Upper lobe of right lung (tissue), 1 donor: ENCODE results near the gene NCAPG2. TPM values are rescaled to one million over a fixed set of nuclear protein-coding genes. Genes with fewer than 3 reads are reported as not detected.

Experiments
- ATAC-seq: fragments of 200-7000 bp; cut with Tn5 transposase; one replicate; pipeline ENCODE4 v1.9.1; 2020; ENCODE audit warnings: mild to moderate bottlenecking, moderate library complexity
- DNase-seq: peaks from one replicate; pipeline ENCODE4 v3.0.0-alpha.2; 2020
- H3K27ac ChIP-seq: fragments of 200-600 bp; one replicate; pipeline ENCODE4 v1.8.0; 2022
- H3K27me3 ChIP-seq: fragments of 200-600 bp; one replicate; pipeline ENCODE4 v1.8.0; 2022; ENCODE audit warnings: mild to moderate bottlenecking
- H3K36me3 ChIP-seq: fragments of 200-600 bp; one replicate; pipeline ENCODE4 v1.8.0; 2022
- H3K4me1 ChIP-seq: fragments of 200-600 bp; one replicate; pipeline ENCODE4 v1.8.0; 2022
- H3K4me3 ChIP-seq: fragments of 200-600 bp; one replicate; pipeline ENCODE4 v1.8.0; 2022; ENCODE audit warnings: mild to moderate bottlenecking
- H3K9me3 ChIP-seq: fragments of 200-600 bp; one replicate; pipeline ENCODE4 v1.8.0; 2022
- intact Hi-C: fragments of 100-400 bp; cut with DNase I; formaldehyde crosslinking; loops from one replicate; pipeline ENCODE4 v1.11.0; 2022
- total RNA-seq: library from RNA; stranded (reverse); fragmentation: NEBNext Ultra II Directional; extraction: Animal tissue kit (Norgen Biotek cat#: 25700); gene quantifications from one replicate; pipeline ENCODE4 v1.2.1, GENCODE V29; 2021
- TF ChIP-seq, protein P1 (sequence below): fragments of 200-600 bp; IDR thresholded peaks from one replicate; pipeline ENCODE4 v1.8.0; 2022; ENCODE audit warnings: antibody characterized with exemption
- donor health status: DM: no; HTN: yes; CAD: no; lungs with severe emphysema.

Gene NCAPG2
- total RNA-seq, 1 donor from 2014 or later = 6.5 TPM

DNA sequence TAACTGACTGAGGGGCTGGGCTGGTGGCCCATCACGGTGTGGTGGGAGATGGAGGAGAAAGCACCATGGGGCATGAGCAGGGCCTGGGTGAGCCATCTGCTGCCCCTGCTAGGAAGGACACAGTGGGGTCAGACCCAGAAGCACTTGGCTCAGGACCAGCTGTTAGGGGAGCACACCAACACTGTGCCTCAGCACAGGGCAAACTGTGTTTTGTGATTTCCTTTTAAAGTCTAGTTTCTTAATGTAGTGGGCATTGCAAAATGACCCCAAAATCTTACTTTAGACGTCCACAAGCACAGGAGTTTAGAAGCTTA lies 41.2 kb downstream of the NCAPG2 start:
- intact Hi-C loops = no loop called here
- peak; percentile 9 for ATAC-seq
- no peaks in the 10 kb centered on the region for H3K4me1 ChIP-seq

DNA sequence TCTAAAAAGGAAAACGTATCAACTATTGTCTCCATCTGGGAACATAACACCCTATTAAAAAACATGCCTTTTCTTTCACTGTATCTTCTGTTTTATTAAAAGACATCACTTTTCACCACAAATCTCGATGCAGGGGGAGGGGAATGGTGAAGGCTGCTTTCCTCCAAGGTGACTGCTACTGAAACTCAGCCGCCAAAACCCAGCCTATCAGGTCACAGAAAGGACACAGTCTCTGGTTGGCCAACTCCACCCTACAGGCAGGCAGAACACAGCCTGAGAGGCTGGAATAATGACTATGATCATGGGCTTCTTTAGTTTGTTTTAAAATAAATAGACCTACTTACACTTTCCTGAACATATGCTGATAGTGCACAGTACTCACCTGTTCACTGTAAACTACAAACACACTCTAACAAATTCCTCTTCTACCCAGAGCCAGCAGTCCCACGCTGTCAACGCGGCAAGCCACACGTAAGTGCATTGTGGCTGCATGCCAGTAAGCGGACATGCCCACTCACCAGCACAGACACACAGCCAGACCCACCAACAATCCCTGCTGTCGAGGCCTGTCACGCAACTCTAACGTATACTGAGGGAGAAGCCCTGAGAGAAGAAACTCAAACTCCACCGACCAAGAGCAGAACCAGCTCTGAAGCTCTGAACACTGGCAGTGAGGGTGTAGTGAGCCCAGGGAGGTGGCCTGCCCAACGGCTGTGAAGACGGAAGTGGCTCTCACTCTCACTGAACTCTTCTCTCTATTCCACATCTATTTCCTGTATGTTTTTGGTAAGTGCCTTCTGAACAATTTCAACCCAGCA lies 41.8 kb downstream of the NCAPG2 start:
- H3K4me3 ChIP-seq = no peak overlapping the region
- intact Hi-C loops = no loop called here
- no peaks in the 10 kb centered on the region for H3K4me1 ChIP-seq
- no peaks in the 10 kb centered on the region for H3K9me3 ChIP-seq
- peak; percentile 31 for ATAC-seq
- TF ChIP-seq, protein P1, sequence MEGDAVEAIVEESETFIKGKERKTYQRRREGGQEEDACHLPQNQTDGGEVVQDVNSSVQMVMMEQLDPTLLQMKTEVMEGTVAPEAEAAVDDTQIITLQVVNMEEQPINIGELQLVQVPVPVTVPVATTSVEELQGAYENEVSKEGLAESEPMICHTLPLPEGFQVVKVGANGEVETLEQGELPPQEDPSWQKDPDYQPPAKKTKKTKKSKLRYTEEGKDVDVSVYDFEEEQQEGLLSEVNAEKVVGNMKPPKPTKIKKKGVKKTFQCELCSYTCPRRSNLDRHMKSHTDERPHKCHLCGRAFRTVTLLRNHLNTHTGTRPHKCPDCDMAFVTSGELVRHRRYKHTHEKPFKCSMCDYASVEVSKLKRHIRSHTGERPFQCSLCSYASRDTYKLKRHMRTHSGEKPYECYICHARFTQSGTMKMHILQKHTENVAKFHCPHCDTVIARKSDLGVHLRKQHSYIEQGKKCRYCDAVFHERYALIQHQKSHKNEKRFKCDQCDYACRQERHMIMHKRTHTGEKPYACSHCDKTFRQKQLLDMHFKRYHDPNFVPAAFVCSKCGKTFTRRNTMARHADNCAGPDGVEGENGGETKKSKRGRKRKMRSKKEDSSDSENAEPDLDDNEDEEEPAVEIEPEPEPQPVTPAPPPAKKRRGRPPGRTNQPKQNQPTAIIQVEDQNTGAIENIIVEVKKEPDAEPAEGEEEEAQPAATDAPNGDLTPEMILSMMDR = no peak
- H3K36me3 ChIP-seq = peaks cover 5% of the 10 kb centered on the region
- no peak overlapping the region for H3K27ac ChIP-seq
- no peaks in the 10 kb centered on the region for H3K27me3 ChIP-seq
- DNase-seq = no peak

More for the DNA sequence above, 41.2 kb downstream of the NCAPG2 start:
- peaks cover 5% of the 10 kb centered on the region for H3K36me3 ChIP-seq
- no peak for DNase-seq
- no peak overlapping the region for H3K27ac ChIP-seq
- no peaks in the 10 kb centered on the region for H3K9me3 ChIP-seq
- no peaks in the 10 kb centered on the region for H3K27me3 ChIP-seq
- TF ChIP-seq, protein P1 = no peak
- H3K4me3 ChIP-seq = no peak overlapping the region

DNA sequence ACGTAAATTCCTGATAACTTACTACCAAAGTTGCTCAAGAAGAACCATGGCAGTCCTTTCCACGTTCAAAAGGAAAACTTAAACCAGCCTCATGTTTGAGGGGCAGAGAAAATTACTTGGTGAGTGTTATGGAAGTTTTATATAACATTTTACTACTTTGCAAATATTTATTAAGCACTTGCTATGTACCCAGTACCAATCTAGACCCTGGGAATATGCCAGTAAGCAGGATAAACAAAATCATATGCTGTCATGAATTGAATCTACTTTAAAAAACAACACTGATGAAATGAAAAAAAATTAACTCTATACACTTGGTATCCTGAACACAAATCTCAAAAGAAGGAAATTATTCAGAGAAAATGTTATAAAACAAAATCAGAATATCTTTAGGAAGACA lies 46.1 kb downstream of the NCAPG2 start:
- no peak for DNase-seq
- H3K36me3 ChIP-seq = peaks cover 15% of the 10 kb centered on the region
- H3K4me3 ChIP-seq = no peak overlapping the region
- H3K27ac ChIP-seq = no peak overlapping the region
- intact Hi-C loops = no loop called here
- ATAC-seq = no peak
- H3K27me3 ChIP-seq = no peaks in the 10 kb centered on the region
- H3K4me1 ChIP-seq = no peaks in the 10 kb centered on the region
- H3K9me3 ChIP-seq = no peaks in the 10 kb centered on the region
- TF ChIP-seq, protein P1 = no peak

DNA sequence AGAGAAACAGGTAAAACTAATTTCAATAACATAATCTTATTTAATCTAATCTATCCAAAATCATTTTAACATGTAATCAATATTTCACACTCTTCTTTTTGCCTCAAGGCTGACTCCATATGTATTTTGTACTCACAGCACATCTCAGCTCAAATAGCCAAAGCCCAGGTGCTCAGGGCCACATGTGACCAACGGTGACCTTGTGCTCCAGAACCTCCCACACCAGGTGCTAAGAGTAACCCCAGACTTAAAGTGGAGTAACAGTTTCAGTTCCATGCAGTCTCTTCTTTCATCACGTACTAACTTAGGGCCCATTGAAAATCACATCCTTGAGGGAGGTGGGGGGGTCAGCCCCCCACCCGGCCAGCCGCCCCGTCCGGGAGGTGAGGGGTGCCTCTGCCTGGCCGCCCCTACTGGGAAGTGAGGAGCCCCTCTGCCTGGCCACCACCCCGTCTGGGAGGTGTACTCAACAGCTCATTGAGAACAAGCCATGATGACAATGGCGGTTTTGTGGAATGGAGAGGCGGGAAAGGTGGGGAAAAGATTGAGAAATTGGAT lies 47.3 kb downstream of the NCAPG2 start:
- Histone ChIP-seq H3K4me3 (no peak overlapping the region), H3K27ac (no peak overlapping the region), H3K4me1 (no peaks in the 10 kb centered on the region), H3K9me3 (no peaks in the 10 kb centered on the region), H3K36me3 (peaks cover 12% of the 10 kb centered on the region), H3K27me3 (no peaks in the 10 kb centered on the region)
- ATAC-seq = no peak
- intact Hi-C loops = no loop called here
- no peak for DNase-seq
- TF ChIP-seq, protein P1 = no peak

DNA sequence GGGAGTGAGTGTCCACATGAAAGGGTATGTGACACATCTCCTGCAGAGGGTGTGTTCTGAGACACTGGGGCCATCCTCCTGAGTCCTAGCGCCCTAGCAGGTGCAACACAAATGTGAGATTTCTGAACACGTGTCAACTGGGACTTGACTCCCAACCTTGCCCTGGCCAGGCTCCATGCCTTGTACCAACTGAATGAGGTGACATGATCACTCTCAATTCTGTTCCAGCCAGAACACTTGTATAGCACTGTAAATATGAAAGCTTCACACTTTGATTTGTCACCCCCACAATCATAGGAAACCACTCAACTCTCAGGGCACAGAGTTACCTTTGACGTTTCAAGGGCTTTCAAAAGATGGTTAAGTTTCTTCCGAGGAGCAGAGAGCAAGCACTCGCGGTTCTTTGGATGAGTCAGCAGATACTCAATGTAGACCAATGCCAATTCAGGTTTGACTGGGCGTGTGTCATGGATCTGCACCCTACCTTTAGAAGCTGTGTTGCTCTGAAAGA lies 48.6 kb downstream of the NCAPG2 start:
- Histone ChIP-seq H3K4me3 (no peak overlapping the region), H3K4me1 (no peaks in the 10 kb centered on the region), H3K36me3 (peaks cover 12% of the 10 kb centered on the region), H3K9me3 (no peaks in the 10 kb centered on the region), H3K27me3 (no peaks in the 10 kb centered on the region), H3K27ac (no peak overlapping the region)
- intact Hi-C loops = no loop called here
- DNase-seq (no peak), ATAC-seq (peak; percentile 22)
- TF ChIP-seq, protein P1 = no peak
